HUES6 (cell line): ENCODE measurements around the gene ARHGAP42.

Source experiments
- H3K27ac ChIP-seq: 2 replicates; pipeline ENCODE4 v1.7.0; 2013; ENCODE audit warnings: low read depth, mild to moderate bottlenecking, low read length, inconsistent platforms
- H3K27me3 ChIP-seq: 2 replicates; pipeline ENCODE4 v1.6.1; 2013; ENCODE audit warnings: low read length; ENCODE audit not compliant: control insufficient read depth, insufficient read depth
- H3K36me3 ChIP-seq: 2 replicates; pipeline ENCODE4 v1.6.1; 2013; ENCODE audit warnings: low read length; ENCODE audit not compliant: control insufficient read depth, insufficient read depth
- H3K4me1 ChIP-seq: 2 replicates; pipeline ENCODE4 v1.6.1; 2013; ENCODE audit warnings: low read length; ENCODE audit not compliant: control insufficient read depth, insufficient read depth
- H3K4me3 ChIP-seq: 2 replicates; pipeline ENCODE4 v1.5.1; 2013; ENCODE audit warnings: low read depth, low read length
- H3K9ac ChIP-seq: one replicate; pipeline ENCODE4 v1.6.1; 2013; ENCODE audit warnings: mild to moderate bottlenecking, low read length
- H3K9me3 ChIP-seq: 2 replicates; pipeline ENCODE4 v1.6.1; 2013; ENCODE audit warnings: low read depth, low read length; ENCODE audit not compliant: control insufficient read depth, insufficient read depth

ARHGAP42 gene

GRCh38 chr11:100801225-100801999 is 114.3 kb downstream of the ARHGAP42 start:
- Histone ChIP-seq H3K9me3 (no peaks in the 10 kb centered on the region), H3K4me1 (no peaks in the 10 kb centered on the region), H3K9ac (no peak overlapping the region), H3K27ac (no peak overlapping the region), H3K36me3 (no peaks in the 10 kb centered on the region), H3K27me3 (no peaks in the 10 kb centered on the region), H3K4me3 (no peak overlapping the region)

GRCh38 chr11:100805506-100806199 is 118.6 kb downstream of the ARHGAP42 start:
- Histone ChIP-seq H3K27me3 (no peaks in the 10 kb centered on the region), H3K27ac (no peak overlapping the region), H3K4me3 (no peak overlapping the region), H3K9me3 (no peaks in the 10 kb centered on the region), H3K9ac (no peak overlapping the region), H3K4me1 (peaks cover 8% of the 10 kb centered on the region; the same call in 1 of the 2 replicates), H3K36me3 (no peaks in the 10 kb centered on the region)

DNA sequence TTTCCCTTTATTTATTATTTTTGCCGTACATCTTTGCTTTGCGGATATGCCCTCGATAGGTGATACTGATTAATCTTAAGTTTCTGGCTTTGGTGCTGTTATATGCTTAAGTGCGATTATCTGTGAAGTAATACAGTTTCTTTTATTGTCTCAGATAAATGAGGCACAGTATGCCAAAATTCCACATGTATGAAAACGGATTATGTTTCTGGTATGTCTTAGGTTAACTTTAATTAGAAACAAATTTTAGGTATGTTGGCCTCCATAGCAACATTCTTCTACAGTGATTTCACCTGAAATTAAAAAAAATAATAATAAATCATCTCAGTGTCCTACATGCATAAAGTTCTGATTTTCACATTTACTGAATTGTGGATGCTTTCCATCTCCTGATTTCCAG is 119.2 kb downstream of the ARHGAP42 start:
- Histone ChIP-seq H3K36me3 (no peaks in the 10 kb centered on the region), H3K9me3 (no peaks in the 10 kb centered on the region), H3K9ac (no peak overlapping the region), H3K4me1 (peaks cover 8% of the 10 kb centered on the region; the same call in 1 of the 2 replicates), H3K4me3 (no peak overlapping the region), H3K27ac (no peak overlapping the region), H3K27me3 (no peaks in the 10 kb centered on the region)

- Histone ChIP-seq H3K36me3 (no peaks in the 10 kb centered on the region), H3K9me3 (no peaks in the 10 kb centered on the region), H3K4me1 (peaks cover 8% of the 10 kb centered on the region; the same call in 1 of the 2 replicates), H3K9ac (no peak overlapping the region), H3K27me3 (no peaks in the 10 kb centered on the region), H3K4me3 (no peak overlapping the region), H3K27ac (peak overlapping the region; percentile 25; the same call in 1 of the 2 replicates)
Measured at GRCh38 chr11:100808904-100809491, 121.9 kb downstream of the ARHGAP42 start.

GRCh38 chr11:100810146-100810545 is 123.1 kb downstream of the ARHGAP42 start:
- no peak overlapping the region for H3K4me3 ChIP-seq
- H3K27ac ChIP-seq = no peak overlapping the region
- H3K36me3 ChIP-seq = no peaks in the 10 kb centered on the region
- H3K9me3 ChIP-seq = no peaks in the 10 kb centered on the region
- H3K9ac ChIP-seq = no peak overlapping the region
- peaks cover 8% of the 10 kb centered on the region; the same call in 1 of the 2 replicates for H3K4me1 ChIP-seq
- H3K27me3 ChIP-seq = no peaks in the 10 kb centered on the region

GRCh38 chr11:100810666-100811065 is 123.6 kb downstream of the ARHGAP42 start:
- no peaks in the 10 kb centered on the region for H3K9me3 ChIP-seq
- H3K36me3 ChIP-seq = no peaks in the 10 kb centered on the region
- H3K27me3 ChIP-seq = no peaks in the 10 kb centered on the region
- no peak overlapping the region for H3K4me3 ChIP-seq
- no peak overlapping the region for H3K9ac ChIP-seq
- no peak overlapping the region for H3K27ac ChIP-seq
- peaks cover 8% of the 10 kb centered on the region; the same call in 1 of the 2 replicates for H3K4me1 ChIP-seq

DNA sequence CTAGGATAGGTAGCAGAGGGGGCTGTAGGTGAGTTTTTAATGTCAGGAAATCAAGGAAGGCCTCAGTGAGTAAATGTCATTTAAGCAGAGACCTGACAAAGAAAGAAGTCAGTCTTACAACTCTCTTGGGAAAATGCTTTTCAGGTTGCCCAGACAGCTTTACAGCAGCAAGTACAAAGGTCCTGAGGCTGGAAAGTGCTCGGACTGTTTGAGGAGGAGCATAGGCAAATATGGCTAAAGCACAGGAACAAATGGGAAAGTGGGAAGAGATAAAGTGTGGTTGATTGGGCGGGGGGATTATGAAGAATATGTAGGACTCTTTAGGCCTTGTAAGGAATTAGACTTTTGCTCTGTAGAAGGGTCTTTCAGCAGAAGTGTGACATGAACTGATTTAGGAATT is 125.4 kb downstream of the ARHGAP42 start:
- Histone ChIP-seq H3K9ac (no peak overlapping the region), H3K4me3 (no peak overlapping the region), H3K4me1 (peaks cover 8% of the 10 kb centered on the region; the same call in 1 of the 2 replicates), H3K27ac (no peak overlapping the region), H3K27me3 (no peaks in the 10 kb centered on the region), H3K9me3 (no peaks in the 10 kb centered on the region), H3K36me3 (no peaks in the 10 kb centered on the region)

GRCh38 chr11:100815787-100816330 is 128.8 kb downstream of the ARHGAP42 start:
- H3K27me3 ChIP-seq = no peaks in the 10 kb centered on the region
- H3K4me1 ChIP-seq = no peaks in the 10 kb centered on the region
- no peak overlapping the region for H3K9ac ChIP-seq
- H3K36me3 ChIP-seq = no peaks in the 10 kb centered on the region
- H3K9me3 ChIP-seq = no peaks in the 10 kb centered on the region
- no peak overlapping the region for H3K27ac ChIP-seq
- no peak overlapping the region for H3K4me3 ChIP-seq

DNA sequence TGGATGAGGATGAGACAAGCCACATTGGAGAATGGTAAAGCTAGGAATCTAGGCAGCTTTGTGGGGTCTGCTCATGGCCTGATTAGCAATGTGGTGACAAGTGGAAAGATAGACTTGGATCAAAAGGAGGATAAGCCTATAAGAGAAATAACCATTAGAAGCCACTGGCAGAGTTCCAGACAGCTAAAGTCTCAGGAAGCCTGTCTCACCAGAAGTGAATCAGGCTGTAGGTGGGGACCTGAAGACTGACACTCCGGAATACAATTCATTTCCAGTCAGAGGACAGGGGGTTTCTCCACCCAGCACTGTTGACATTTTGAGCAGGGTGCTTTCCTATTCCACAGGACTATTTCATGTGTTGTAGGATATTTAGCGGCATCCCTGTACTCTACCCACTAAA is 129.7 kb downstream of the ARHGAP42 start:
- Histone ChIP-seq H3K36me3 (no peaks in the 10 kb centered on the region), H3K9me3 (no peaks in the 10 kb centered on the region), H3K27me3 (no peaks in the 10 kb centered on the region), H3K4me1 (peaks cover 9% of the 10 kb centered on the region; the same call in 1 of the 2 replicates), H3K9ac (no peak overlapping the region), H3K27ac (no peak overlapping the region), H3K4me3 (no peak overlapping the region)

GRCh38 chr11:100817620-100818019 is 130.5 kb downstream of the ARHGAP42 start:
- H3K36me3 ChIP-seq = no peaks in the 10 kb centered on the region
- H3K4me1 ChIP-seq = peaks cover 9% of the 10 kb centered on the region; the same call in 1 of the 2 replicates
- H3K9me3 ChIP-seq = no peaks in the 10 kb centered on the region
- no peaks in the 10 kb centered on the region for H3K27me3 ChIP-seq
- no peak overlapping the region for H3K27ac ChIP-seq
- no peak overlapping the region for H3K9ac ChIP-seq
- no peak overlapping the region for H3K4me3 ChIP-seq

GRCh38 chr11:100820621-100821020 is 133.5 kb downstream of the ARHGAP42 start:
- Histone ChIP-seq H3K9me3 (no peaks in the 10 kb centered on the region), H3K27ac (no peak overlapping the region), H3K9ac (no peak overlapping the region), H3K4me3 (no peak overlapping the region), H3K4me1 (peaks cover 23% of the 10 kb centered on the region), H3K36me3 (no peaks in the 10 kb centered on the region), H3K27me3 (no peaks in the 10 kb centered on the region)
